T-helper 17 cell (primary cell): ENCODE measurements around the gene MRPL41. TPM values are rescaled to one million over a fixed set of nuclear protein-coding genes. Genes with fewer than 3 reads are reported as not detected.

Experiments
- ATAC-seq: fragments of 150-1000 bp; cut with Tn5 transposase; 2 replicates; pipeline ENCODE4 v1.10.0; 2021; ENCODE audit warnings: mild to moderate bottlenecking, moderate library complexity
- DNase-seq, 3 donors: peaks; one replicate each; pipeline versions ENCODE4 v3.0.0 to v3.0.0-alpha.2; 2020 to 2021
- H3K9me3 ChIP-seq: one replicate; pipeline ENCODE4 v1.7.0; 2013; ENCODE audit warnings: low read length, mild to moderate bottlenecking; ENCODE audit not compliant: control insufficient read depth, poor library complexity, severe bottlenecking
- H3K27ac Mint-ChIP-seq: one replicate; pipeline ENCODE4 v1.8.0; 2022; ENCODE audit warnings: mild to moderate bottlenecking, moderate library complexity, mixed read lengths
- H3K27me3 Mint-ChIP-seq: one replicate; pipeline ENCODE4 v1.8.0; 2022; ENCODE audit warnings: mixed read lengths
- H3K36me3 Mint-ChIP-seq: one replicate; pipeline ENCODE4 v1.8.0; 2022; ENCODE audit warnings: low read depth, mixed read lengths
- H3K4me1 Mint-ChIP-seq: one replicate; pipeline ENCODE4 v1.8.0; 2022; ENCODE audit warnings: mild to moderate bottlenecking, mixed read lengths
- H3K4me3 Mint-ChIP-seq: one replicate; pipeline ENCODE4 v1.8.0; 2022; ENCODE audit warnings: mild to moderate bottlenecking, moderate library complexity, mixed read lengths
- total RNA-seq, 4 donors: library from RNA in 2 of 4; stranded (reverse) in 2 of 4; gene quantifications; one replicate each; pipeline ENCODE4 v1.2.3 and lab custom pipeline; 2022 to 2026

Gene MRPL41
- total RNA-seq, 2 donors from 2014 or later = 52.6 to 78.8 TPM

DNA sequence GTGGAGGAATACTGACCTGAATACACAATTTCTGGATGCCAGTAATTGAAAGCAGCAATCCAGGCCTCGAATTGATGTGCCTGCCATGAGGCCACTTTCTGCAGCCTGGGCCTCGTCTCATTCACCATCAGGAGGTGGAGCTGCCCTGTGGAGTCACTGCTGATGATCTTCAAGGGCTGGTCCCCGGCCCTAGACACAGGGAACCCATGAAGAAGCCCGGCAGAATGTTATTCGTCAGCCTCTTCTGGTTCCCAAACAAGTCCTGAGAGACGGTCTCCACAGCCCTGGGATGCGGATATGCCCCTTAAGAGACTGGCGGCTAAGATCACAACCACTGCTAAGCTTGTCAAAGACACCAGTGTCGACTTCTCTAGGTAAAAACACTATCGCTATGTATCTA is 22.5 kb downstream of the MRPL41 start:
- peaks cover 4% of the 10 kb centered on the region for H3K36me3 Mint-ChIP-seq
- ATAC-seq (no peak), DNase-seq (no peak)
- no peak overlapping the region for H3K4me3 Mint-ChIP-seq
- peaks cover 27% of the 10 kb centered on the region for H3K4me1 Mint-ChIP-seq
- no peak overlapping the region for H3K27ac Mint-ChIP-seq
- H3K9me3 ChIP-seq = no peaks in the 10 kb centered on the region
- no peaks in the 10 kb centered on the region for H3K27me3 Mint-ChIP-seq

DNA sequence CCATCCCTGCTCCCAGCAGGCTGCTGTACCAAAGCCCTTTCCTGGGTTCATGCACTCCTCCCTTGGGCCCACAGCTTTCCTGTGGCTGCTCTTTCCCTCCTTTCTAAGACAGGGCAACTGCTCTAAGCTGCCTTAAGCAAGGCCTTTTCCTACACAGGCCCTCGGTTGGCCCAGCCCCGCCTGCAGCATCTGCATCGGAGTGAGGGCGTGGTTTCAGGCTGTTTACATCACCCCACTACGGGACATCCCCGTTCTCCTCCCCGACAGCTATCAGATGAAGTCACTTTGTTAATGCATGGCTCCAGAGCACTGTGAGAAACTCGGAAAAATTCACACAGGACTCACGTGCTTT is 23.7 kb downstream of the MRPL41 start:
- H3K36me3 Mint-ChIP-seq = peaks cover 4% of the 10 kb centered on the region
- peaks cover 25% of the 10 kb centered on the region for H3K4me1 Mint-ChIP-seq
- no peaks in the 10 kb centered on the region for H3K27me3 Mint-ChIP-seq
- no peaks in the 10 kb centered on the region for H3K9me3 ChIP-seq
- no peak overlapping the region for H3K27ac Mint-ChIP-seq
- DNase-seq (no peak), ATAC-seq (peak; percentile 39)
- no peak overlapping the region for H3K4me3 Mint-ChIP-seq

DNA sequence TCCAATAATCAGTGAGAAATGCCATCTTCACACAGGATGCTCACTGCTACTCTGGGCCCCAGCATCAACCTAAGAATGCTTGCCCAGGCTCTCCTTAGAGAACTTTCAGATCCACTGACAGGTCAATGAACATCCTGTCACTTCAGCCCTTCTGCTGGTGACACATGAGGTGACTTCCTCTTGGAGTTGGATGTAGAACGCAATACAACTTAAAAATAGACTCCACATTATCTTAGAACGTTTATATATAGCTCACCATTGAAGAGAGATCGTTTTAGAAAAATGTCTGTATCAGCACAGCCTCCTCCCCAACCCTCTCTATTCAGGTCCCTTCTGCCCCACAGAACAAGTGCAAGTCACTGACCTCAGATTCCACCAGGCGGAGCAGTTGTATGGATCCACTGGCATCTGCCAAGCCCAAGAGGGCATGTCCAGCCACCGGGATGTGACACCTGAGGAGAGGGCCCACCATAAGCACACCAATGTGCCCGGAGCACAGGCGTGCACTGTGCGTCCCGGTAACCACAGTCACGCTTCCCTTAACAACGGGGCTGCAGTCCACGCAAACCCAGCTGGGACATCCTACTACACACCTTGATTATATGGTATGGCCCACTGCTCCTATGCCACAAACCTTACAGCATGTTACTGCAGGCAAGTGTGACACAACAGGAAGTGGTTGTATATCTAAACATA is 24.2 kb downstream of the MRPL41 start:
- DNase-seq = no peak
- Mint-ChIP-seq H3K4me1 (peaks cover 25% of the 10 kb centered on the region), H3K4me3 (peak overlapping the region; percentile 45), H3K27ac (no peak overlapping the region), H3K27me3 (no peaks in the 10 kb centered on the region), H3K36me3 (peaks cover 2% of the 10 kb centered on the region)
- no peaks in the 10 kb centered on the region for H3K9me3 ChIP-seq
- ATAC-seq = no peak

DNA sequence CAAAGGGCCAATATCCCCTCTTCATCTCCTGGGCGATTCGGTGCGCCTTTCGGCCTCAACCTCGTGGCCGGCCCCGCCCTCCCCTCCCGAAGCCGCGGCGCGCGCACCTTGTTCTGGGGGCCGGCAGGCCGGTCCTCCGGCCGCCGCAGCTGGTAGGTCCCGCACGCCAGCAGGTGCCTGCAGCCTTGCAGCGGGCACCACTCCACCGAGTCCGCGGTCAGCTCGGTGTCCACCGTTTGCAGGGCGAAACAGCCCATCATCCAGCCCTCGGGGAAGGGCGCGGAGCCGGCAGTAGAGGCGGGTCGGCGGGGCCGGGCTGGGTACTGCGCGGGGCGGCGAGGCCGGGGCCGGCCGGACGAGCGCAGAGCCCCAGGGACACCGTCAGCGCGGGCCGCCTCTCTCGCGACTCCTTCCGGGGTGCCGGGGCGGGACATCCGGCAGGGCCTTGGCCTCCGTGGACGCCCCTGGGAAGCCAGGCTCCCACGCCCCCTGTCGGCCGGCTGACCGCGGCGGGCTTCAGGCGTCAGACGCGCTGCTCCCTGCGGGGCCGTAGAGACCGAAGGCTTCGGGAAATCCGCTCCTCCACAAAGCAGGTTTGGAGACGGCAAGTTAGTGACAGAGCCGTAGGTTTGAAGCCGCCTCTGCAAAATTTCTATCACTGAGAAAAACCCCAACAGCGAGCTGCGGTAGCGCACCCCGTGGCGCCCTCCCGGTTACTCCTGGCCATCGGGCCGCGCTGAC is 27.0 kb downstream of the MRPL41 start, which contains the start of gene DPH7:
Gene DPH7 (minus strand): TSS at position 408 of the 741 bp plus-strand sequence. CDS start 148 bp downstream, at position 260.
- peak; percentile 97 for ATAC-seq
- H3K9me3 ChIP-seq = no peaks in the 10 kb centered on the region
- Mint-ChIP-seq H3K27ac (peak within 1 kb of the TSS; percentile 73), H3K4me1 (peaks cover 23% of the 10 kb centered on the region), H3K36me3 (no peaks in the 10 kb centered on the region), H3K4me3 (peak within 1 kb of the TSS; percentile 84), H3K27me3 (no peaks in the 10 kb centered on the region)
- DNase-seq = peak; percentile 91 to 99 (median 98)

DNA sequence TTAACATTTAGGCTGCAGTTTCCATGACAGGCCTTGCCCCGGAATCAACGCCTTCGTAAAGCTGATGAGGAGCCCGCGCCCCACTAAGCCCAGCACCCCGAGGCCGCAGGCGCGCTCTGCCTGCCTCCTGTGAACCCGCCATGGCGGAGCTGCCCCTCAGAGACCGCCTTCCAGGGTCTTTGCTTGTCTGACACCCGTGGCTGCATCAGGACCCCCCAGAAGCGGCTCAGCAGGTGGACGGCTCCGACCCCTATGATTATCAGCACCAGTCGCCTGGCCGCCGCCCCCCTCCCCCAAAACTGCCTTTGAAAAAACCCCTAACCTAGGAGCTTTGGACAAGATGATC is 27.6 kb downstream of the MRPL41 start:
- no peak for ATAC-seq
- no peaks in the 10 kb centered on the region for H3K9me3 ChIP-seq
- DNase-seq = no peak
- H3K4me3 Mint-ChIP-seq = peak overlapping the region; percentile 84
- peak overlapping the region; percentile 73 for H3K27ac Mint-ChIP-seq
- peaks cover 23% of the 10 kb centered on the region for H3K4me1 Mint-ChIP-seq
- no peaks in the 10 kb centered on the region for H3K36me3 Mint-ChIP-seq
- no peaks in the 10 kb centered on the region for H3K27me3 Mint-ChIP-seq

DNA sequence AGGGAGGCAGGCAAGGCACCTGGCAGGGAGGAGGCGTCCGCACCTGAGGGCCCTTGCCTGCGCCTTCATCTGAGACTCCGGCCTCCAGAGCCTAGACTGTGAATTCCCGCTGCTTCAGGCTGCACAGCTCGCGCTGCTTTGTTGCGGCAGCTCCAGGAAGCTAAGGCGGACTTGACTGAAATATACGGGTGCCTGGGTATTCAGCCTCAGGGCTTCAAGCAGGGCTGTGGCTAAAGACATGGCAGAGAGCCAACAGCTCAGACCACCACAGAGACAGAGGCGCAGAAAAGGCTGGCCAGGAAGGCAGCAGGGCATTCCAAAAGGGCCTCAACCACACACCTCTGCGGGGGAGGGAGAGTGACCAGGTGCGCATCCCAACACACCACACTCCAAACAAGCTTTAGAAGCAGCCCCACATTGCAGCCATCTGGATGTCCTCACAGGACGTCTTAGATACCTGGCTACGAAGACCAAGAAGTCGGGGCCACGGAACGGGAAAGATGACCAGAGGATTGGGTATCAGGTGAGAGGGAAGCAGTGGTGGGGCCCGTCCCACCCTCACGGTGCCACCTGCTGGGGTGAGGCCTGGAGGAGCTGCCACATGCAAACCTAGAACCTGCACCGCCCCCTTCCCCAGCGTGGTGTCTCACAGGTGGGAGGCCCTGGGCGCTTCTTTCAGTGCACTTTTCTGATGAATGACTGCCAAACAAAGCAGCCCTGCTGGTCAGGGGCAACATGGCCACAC is 28.7 kb downstream of the MRPL41 start:
- no peaks in the 10 kb centered on the region for H3K36me3 Mint-ChIP-seq
- no peaks in the 10 kb centered on the region for H3K27me3 Mint-ChIP-seq
- no peak overlapping the region for H3K27ac Mint-ChIP-seq
- no peak for ATAC-seq
- H3K4me3 Mint-ChIP-seq = no peak overlapping the region
- H3K9me3 ChIP-seq = no peaks in the 10 kb centered on the region
- no peak for DNase-seq
- H3K4me1 Mint-ChIP-seq = peaks cover 18% of the 10 kb centered on the region

DNA sequence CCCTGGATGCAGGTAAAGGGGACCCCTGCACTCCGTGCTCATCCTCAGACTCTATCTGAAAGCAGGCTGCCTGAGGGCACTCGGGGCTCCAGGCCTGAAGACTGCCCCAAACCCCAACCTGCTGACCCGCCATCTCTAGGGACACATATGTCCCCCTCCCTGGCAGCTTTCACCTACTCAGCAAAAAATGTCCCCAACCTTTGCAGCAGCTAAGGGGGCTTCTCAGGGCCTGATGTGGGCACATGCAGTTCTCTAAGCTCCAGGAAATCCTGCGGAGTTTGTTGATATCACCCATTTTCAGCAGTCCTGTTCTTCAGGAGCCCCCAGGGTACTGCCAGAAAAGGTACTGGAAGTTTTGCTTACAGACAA is 29.3 kb downstream of the MRPL41 start:
- H3K36me3 Mint-ChIP-seq = no peaks in the 10 kb centered on the region
- H3K4me1 Mint-ChIP-seq = peaks cover 12% of the 10 kb centered on the region
- no peaks in the 10 kb centered on the region for H3K9me3 ChIP-seq
- H3K27me3 Mint-ChIP-seq = no peaks in the 10 kb centered on the region
- H3K4me3 Mint-ChIP-seq = no peak overlapping the region
- no peak for ATAC-seq
- H3K27ac Mint-ChIP-seq = no peak overlapping the region
- no peak for DNase-seq

DNA sequence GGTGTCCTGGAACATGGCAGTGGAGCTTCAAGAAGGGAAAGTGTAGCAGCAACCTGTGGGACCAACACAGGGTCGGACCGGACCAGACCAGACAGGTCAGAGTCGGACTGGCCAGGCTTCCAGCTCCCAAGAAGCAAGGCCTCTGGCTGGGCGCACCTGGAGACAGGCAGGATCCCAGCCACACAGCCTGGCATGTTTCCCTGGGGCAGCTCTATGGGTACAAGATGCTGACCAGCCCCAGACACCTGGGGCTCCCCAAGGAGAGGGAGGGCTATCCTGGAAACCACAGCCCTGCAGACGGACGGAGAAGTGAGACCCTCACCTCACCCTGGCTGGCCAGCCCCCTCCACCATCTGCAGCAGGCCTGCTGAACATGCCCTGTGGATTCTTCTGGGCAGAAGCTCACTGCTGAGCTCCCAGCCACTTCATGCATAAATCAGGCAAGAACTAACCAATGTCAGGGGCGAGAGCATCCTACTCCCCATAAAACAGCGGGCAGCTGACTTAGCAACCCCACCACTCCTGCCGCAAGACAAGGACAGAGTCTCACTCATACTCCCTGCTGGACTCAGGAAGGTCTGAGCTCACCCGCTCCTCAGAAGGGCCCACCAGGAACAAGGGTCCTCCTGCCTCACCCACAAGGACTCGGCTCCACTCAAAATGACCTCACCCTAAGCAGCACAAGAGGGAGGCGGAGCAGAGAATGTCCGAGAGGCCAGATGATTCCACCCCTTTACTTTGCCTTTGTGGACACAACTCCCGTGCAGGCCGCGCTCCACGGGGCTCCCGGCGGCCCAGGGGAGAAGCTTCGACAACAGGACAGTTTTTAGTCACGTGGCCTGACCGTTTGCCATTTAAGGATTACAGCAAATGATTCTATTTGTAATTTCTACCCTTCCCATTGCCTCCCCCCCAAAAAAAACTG is 29.9 kb downstream of the MRPL41 start:
- Mint-ChIP-seq H3K27me3 (no peaks in the 10 kb centered on the region), H3K27ac (no peak overlapping the region), H3K4me1 (peaks cover 6% of the 10 kb centered on the region), H3K4me3 (no peak overlapping the region), H3K36me3 (no peaks in the 10 kb centered on the region)
- no peak for DNase-seq
- no peaks in the 10 kb centered on the region for H3K9me3 ChIP-seq
- no peak for ATAC-seq

DNA sequence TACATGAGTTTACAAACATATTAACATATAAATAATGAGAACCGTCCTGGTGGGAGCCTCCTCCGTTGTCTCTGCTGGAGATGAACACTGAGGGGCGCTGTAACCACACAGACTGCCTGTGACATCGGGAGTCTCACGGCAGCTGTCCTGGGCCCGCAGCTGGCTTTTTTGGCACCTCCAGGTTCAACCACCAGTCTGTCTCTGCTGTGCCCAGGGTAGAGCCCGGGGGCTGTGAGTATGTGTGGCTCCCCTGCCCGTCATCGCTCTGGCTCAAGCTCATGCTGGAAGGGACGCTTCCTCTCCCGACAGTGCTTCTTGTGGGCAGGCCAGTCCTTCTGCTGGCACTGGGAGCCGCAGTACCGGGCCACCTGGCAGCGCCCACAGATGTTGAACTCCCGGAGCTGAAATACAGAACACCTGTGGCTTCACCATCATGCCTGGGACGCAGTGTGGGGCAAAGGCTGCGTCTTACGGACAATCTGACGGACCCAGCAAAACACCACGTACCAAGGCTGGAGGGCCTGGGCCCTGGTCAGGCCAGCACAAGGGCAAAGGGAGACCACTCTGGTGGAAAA is 30.7 kb downstream of the MRPL41 start:
- Mint-ChIP-seq H3K27me3 (no peaks in the 10 kb centered on the region), H3K4me1 (peaks cover 4% of the 10 kb centered on the region), H3K4me3 (no peak overlapping the region), H3K36me3 (no peaks in the 10 kb centered on the region), H3K27ac (no peak overlapping the region)
- DNase-seq (no peak), ATAC-seq (no peak)
- no peaks in the 10 kb centered on the region for H3K9me3 ChIP-seq

DNA sequence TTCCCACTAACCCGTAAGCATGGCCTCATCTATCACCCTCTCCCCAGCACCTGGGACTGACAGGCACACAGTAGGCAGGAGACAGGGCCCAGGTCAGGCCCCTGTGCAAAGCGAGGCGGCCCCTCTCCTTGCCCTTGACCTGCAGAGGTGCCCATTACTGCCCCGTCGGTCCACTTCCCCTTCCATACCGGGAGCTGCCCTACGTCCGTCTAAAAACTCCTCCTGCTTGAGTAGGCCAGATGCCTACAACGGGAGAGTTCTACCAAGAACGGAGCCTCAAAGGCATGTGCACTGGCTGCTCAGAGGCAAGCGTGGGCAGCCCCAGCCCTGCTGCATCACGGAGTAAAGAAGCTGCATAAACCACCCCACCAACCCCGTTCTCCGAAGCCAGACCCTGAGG is 31.7 kb downstream of the MRPL41 start:
- H3K36me3 Mint-ChIP-seq = peaks cover 2% of the 10 kb centered on the region
- ATAC-seq (no peak), DNase-seq (no peak)
- H3K27ac Mint-ChIP-seq = peak overlapping the region; percentile 75
- peaks cover 5% of the 10 kb centered on the region for H3K4me1 Mint-ChIP-seq
- no peaks in the 10 kb centered on the region for H3K27me3 Mint-ChIP-seq
- no peak overlapping the region for H3K4me3 Mint-ChIP-seq
- H3K9me3 ChIP-seq = no peaks in the 10 kb centered on the region

DNA sequence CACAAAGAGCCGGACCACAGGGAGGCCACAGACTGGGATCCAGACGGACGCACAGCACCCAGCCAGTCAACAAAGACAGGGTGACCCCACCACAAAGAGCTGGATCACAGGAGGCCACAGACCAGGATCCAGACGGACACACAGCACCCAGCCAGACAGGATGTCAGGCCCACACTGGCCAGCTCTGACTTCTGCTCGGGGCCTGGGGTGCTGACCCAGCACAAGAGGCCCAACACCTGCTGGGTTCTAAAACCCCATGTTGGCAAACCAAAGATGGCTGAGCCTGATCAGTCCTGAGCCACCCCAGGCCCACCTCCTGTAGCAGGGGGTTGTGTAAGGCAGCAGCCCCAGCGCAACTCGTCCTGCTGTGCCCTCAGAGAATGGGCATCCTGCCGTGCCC is 32.3 kb downstream of the MRPL41 start:
- Mint-ChIP-seq H3K27ac (no peak overlapping the region), H3K36me3 (peaks cover 2% of the 10 kb centered on the region), H3K4me3 (no peak overlapping the region), H3K4me1 (peaks cover 5% of the 10 kb centered on the region), H3K27me3 (no peaks in the 10 kb centered on the region)
- no peaks in the 10 kb centered on the region for H3K9me3 ChIP-seq
- no peak for DNase-seq
- ATAC-seq = no peak

DNA sequence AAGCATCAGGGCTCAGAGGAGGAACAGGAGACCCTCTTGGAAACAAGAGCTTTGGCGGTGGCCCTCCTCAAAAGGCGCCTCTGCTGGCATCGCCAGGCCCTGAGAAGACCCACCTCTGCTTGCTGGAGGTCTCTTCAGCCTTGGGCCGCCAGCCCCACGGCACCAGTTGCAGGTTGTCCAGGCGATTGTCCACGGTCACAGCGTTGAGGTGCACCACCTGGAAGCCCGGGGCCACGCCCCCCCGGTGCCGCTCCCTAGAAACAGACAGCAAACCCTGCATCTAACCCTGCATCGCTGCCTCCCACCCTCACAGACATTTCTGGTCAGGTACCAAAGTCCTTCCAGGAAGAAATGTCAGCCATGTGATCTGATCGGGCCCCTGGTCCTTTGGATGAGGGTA is 35.2 kb downstream of the MRPL41 start:
- Mint-ChIP-seq H3K4me3 (no peak overlapping the region), H3K27me3 (no peaks in the 10 kb centered on the region), H3K36me3 (peaks cover 2% of the 10 kb centered on the region), H3K4me1 (peaks cover 11% of the 10 kb centered on the region), H3K27ac (no peak overlapping the region)
- no peak for DNase-seq
- ATAC-seq = no peak
- H3K9me3 ChIP-seq = no peaks in the 10 kb centered on the region
